Non-pigmented ciliary epithelial cell (primary cell): ENCODE results near the gene MAN1B1.
"Not testable (repeated sequence)": the region's sequence is repeated elsewhere in the genome, so short reads cannot be mapped to it uniquely, and the experiment has no call there.

ENCODE experiments used
- DNase-seq: peaks from one replicate; pipeline ENCODE4 v3.0.0-alpha.2; 2010; ENCODE audit warnings: low read depth

The MAN1B1 gene

GRCh38 chr9:137052998-137053943 is 33.5 kb upstream of the MAN1B1 start:
- no peak for DNase-seq

DNA sequence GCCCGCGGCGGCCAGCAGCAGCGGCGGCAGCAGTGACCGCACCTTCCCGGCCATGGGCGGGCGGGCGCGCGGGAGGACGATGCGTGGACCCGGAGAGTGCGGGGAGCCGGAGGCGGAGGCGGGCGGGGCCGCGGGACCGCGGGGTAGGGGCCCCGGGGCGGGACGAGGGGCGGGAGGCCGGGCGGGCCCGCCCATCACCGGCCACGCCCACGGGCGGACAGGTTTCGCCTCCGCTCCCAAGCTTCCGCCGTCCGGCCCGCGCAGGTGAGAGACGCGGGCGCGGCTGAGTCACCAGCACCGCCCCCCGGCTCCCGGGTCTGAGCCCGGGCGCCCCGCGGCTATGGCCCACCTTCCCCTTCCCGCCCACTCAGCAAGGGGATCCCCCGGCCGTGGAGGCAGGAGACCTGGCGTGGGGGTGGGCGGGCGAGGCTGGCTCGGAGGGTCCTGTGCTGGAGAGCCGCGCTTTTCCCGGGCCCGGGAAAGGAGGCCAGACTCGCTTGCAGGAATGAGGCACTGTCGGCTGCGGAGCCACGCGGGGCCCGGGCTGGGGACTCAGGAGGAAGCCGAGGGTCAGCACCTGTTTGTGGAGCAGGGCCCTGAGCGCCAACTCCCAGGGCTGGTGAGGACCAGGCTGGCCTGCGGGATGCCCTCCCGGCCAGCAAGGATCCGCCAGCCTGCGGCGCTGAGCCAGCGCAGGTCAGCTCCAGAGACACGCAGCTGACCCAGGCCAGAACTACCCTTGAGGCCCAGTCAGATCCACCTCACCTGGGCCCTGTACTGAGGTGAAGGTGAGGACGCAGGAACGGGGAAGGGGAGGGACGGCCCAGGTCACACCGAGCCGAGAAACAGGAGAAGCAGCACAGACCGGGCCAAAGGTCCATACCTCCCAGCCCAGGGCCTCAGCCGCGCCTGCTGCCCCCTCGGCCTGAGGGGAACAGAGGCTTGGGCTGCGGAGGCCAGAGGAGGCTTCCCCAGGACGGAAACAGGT is 32.5 kb upstream of the MAN1B1 start, which contains the start of gene ENTPD2:
ENTPD2 (minus strand) TSS at position 118 of the 988 bp plus-strand sequence; CDS start at position 54, 64 bp downstream.
- DNase-seq: no peak

DNA sequence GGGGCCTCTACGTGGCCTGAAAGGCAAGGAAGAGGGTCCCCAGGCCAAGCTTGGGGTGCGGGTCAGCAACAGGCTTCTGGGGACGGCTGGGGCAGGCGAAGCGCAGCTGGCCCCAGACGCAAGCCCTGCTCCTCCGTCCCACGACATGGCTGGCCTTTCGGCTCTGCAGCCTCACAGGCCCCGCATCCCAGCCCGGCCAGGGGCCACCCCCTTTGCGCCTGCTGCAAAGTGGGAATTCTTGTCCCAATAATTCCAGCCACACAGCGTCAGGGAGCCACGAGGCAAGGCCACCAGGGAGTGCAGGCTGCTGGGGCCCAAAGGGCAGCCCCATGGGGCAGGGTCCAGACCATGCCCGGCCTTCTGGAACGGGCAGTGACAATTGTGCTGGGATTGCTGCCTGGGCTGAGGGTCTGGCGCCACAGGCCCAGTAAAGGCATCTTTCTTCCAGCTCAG is 31.8 kb upstream of the MAN1B1 start:
- DNase-seq: no peak

GRCh38 chr9:137055385-137056364 is 31.1 kb upstream of the MAN1B1 start:
- no peak for DNase-seq

GRCh38 chr9:137056739-137057415 is 29.9 kb upstream of the MAN1B1 start:
- DNase-seq: no peak

GRCh38 chr9:137057545-137057944 is 29.2 kb upstream of the MAN1B1 start:
- no peak for DNase-seq

DNA sequence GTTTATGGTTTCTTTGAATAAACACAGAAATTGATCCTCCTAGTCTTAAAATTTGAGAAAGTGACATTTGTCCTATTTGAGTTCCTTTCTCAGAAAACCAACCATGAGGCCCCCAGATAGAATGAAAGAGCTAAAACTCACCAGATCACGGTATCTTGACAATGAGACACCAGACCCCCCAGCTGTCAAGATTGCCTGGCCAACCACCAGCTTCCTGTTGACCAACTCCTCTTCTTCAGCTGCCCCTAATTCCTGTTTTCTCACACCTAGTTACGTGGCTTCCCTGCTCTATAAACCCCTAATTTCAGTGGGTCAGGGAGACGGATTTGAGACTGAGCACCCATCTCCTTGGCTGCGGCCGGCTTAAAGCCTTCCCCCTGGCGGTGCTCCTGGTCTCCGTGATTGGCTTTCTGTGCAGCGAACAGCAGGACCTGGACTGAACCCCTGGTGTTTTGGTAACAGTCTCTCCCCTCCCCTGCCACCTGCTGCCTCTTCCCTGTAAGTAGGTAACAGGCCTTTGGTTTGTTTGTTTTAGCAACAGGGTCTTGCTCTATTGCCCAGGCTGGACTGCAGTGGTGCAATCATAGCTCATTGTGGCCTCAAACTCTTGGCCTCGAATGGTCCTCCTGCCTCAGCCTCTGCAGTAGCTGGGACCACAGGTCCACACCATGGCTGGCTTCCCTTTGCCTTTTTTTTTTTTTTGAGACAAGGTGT is 28.1 kb upstream of the MAN1B1 start:
- DNase-seq: no peak

- no peak for DNase-seq
Observed at GRCh38 chr9:137062384-137062783, 24.4 kb upstream of the MAN1B1 start.

- DNase-seq: not testable (repeated sequence)
Observed at GRCh38 chr9:137062798-137063197, 24.0 kb upstream of the MAN1B1 start.

- no peak for DNase-seq
Observed at GRCh38 chr9:137063311-137064026, 23.3 kb upstream of the MAN1B1 start.

- DNase-seq: no peak
Observed at GRCh38 chr9:137064027-137064879, 22.5 kb upstream of the MAN1B1 start.

- no peak for DNase-seq
Observed at GRCh38 chr9:137064880-137065164, 22.0 kb upstream of the MAN1B1 start.

- DNase-seq: no peak
Observed at GRCh38 chr9:137065336-137065967, 21.3 kb upstream of the MAN1B1 start.

DNA sequence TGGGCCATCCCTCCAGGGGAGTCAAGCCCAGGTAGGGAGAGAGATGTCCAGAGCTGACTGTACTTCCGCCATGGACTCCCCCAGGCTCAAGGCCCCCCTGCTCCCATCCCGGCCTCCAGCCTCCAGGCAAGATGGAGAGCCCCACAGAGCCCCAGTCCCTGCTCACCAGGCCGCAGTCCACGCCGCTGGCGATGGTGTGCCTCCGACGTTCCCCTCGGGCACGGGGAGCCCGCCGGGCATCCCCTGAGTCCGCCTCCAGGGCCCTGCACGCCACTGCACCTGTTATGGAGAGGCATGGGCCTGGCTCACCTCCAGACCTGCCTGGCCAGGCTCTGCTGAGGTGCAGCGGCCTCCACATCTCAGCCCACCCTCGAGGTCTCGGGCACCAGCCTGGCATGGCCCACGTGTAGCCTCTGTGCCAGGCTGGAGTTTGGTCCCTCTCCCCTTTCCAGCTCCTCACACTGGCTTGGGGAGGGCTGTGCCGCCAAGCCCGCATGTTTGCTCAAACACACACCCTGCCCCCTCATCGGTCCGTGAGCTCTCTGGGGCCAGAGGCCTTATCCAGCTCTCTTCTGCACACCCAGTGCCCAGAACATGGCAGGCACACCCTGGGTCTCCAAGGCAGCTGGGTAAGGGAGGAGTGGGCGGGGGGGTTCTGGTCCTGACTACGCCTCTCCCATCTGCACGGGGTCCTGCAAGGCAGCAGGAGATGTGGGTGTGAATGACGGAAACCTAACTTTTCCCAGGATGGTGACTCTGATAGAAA is 20.5 kb upstream of the MAN1B1 start:
- DNase-seq: no peak

- DNase-seq: no peak
Observed at GRCh38 chr9:137067860-137068538, 18.8 kb upstream of the MAN1B1 start.
